Activated CD8-positive, alpha-beta memory T cell treated with anti-CD3 and anti-CD28 coated beads, Interleukin-2, amount 50 U/mL, for 4 hours (primary cell): Measurements from ENCODE around the gene AFM.
"Not testable (repeated sequence)": the region's sequence is repeated elsewhere in the genome, so short reads cannot be mapped to it uniquely, and the experiment has no call there.

Source experiments
- DNase-seq: peaks from one replicate; pipeline ENCODE4 v3.0.0-alpha.2; 2020

The AFM gene

GRCh38 chr4:73520821-73521220 is 39.3 kb downstream of the AFM start:
- no peak for DNase-seq

GRCh38 chr4:73523126-73523525 is 41.6 kb downstream of the AFM start:
- no peak for DNase-seq

GRCh38 chr4:73525611-73526010 is 44.1 kb downstream of the AFM start:
- no peak for DNase-seq

- DNase-seq: no peak
Measured at GRCh38 chr4:73527196-73527595, 45.7 kb downstream of the AFM start.

- no peak for DNase-seq
Measured at GRCh38 chr4:73528171-73528570, 46.6 kb downstream of the AFM start.

GRCh38 chr4:73533515-73534422 is 52.2 kb downstream of the AFM start:
- DNase-seq: no peak

- DNase-seq: no peak
Measured at GRCh38 chr4:73538162-73538561, 56.6 kb downstream of the AFM start.

GRCh38 chr4:73539386-73539785 is 57.8 kb downstream of the AFM start:
- no peak for DNase-seq

- no peak for DNase-seq
Measured at GRCh38 chr4:73540826-73541225, 59.3 kb downstream of the AFM start.

GRCh38 chr4:73541251-73541650 is 59.7 kb downstream of the AFM start:
- no peak for DNase-seq

GRCh38 chr4:73544620-73545019 is 63.1 kb downstream of the AFM start:
- DNase-seq: no peak

GRCh38 chr4:73550865-73551264 is 69.3 kb downstream of the AFM start:
- not testable (repeated sequence) for DNase-seq
